NT2/D1 (cell line): ENCODE measurements around the gene TMEM132A.

ENCODE experiments used
- YY1 ChIP-seq: IDR thresholded peaks from 2 replicates; pipeline ENCODE4 v1.6.1; 2011; ENCODE audit not compliant: insufficient read length, insufficient read depth
- ZNF274 ChIP-seq: IDR thresholded peaks from 2 replicates; pipeline ENCODE4 v1.6.1; 2011; ENCODE audit warnings: mild to moderate bottlenecking, low read depth, low read length

- TF ChIP-seq ZNF274 (no peak), YY1 (no peak)
These were observed 22.5 kb downstream of the TMEM132A start for GRCh38 chr11:60946601-60947264.
